KMS-11 (cell line): ENCODE measurements around the gene AK1.
A peak's percentile ranks its signal among the peaks of the same experiment; 100 is the strongest.

Experiments
- H2AFZ ChIP-seq: fragments of 200-600 bp; sonication (generic); 2 replicates; pipeline ENCODE4 v1.6.1; 2016; ENCODE audit warnings: antibody characterized with exemption, mixed run types, low read depth
- H3K27ac ChIP-seq: fragments of 200-600 bp; sonication (generic); 2 replicates; pipeline ENCODE4 v1.6.1; 2016; ENCODE audit warnings: mild to moderate bottlenecking, mixed run types
- H3K27me3 ChIP-seq: fragments of 200-600 bp; sonication (generic); 2 replicates; pipeline ENCODE4 v1.6.1; 2017; ENCODE audit warnings: mild to moderate bottlenecking, low read depth, mixed run types, moderate library complexity; ENCODE audit not compliant: insufficient read depth
- H3K36me3 ChIP-seq: fragments of 200-600 bp; sonication (generic); 2 replicates; pipeline ENCODE4 v1.6.1; 2017; ENCODE audit warnings: mild to moderate bottlenecking, mixed run types; ENCODE audit not compliant: insufficient read depth
- H3K4me1 ChIP-seq: fragments of 200-600 bp; sonication (generic); 2 replicates; pipeline ENCODE4 v1.6.1; 2016; ENCODE audit warnings: mild to moderate bottlenecking, low read depth, mixed run types; ENCODE audit not compliant: poor library complexity, severe bottlenecking
- H3K4me2 ChIP-seq: fragments of 200-600 bp; sonication (generic); 2 replicates; pipeline ENCODE4 v1.7.0; 2016; ENCODE audit warnings: mild to moderate bottlenecking, mixed run types
- H3K4me3 ChIP-seq: fragments of 200-600 bp; sonication (generic); IDR thresholded peaks from 2 replicates; pipeline ENCODE4 v1.6.1; 2017; ENCODE audit warnings: low read depth, low read length, mixed read lengths; ENCODE audit not compliant: insufficient read depth
- H3K79me2 ChIP-seq: fragments of 200-600 bp; sonication (generic); 2 replicates; pipeline ENCODE4 v1.6.1; 2016; ENCODE audit warnings: low read depth, mixed run types; ENCODE audit not compliant: insufficient read depth
- H3K9ac ChIP-seq: fragments of 200-600 bp; sonication (generic); 2 replicates; pipeline ENCODE4 v1.6.1; 2016; ENCODE audit warnings: mild to moderate bottlenecking, mixed run types
- H4K20me1 ChIP-seq: fragments of 200-600 bp; sonication (generic); 2 replicates; pipeline ENCODE4 v1.6.1; 2016; ENCODE audit warnings: mild to moderate bottlenecking, mixed run types; ENCODE audit not compliant: insufficient read depth
- TF ChIP-seq, protein P1 (sequence below): fragments of 200-600 bp; sonication (generic); conservative IDR thresholded peaks from 2 replicates; pipeline ENCODE4 v1.6.1; 2017; ENCODE audit warnings: low read depth, mild to moderate bottlenecking, antibody characterized with exemption, low read length, moderate library complexity, mixed read lengths

Gene AK1

DNA sequence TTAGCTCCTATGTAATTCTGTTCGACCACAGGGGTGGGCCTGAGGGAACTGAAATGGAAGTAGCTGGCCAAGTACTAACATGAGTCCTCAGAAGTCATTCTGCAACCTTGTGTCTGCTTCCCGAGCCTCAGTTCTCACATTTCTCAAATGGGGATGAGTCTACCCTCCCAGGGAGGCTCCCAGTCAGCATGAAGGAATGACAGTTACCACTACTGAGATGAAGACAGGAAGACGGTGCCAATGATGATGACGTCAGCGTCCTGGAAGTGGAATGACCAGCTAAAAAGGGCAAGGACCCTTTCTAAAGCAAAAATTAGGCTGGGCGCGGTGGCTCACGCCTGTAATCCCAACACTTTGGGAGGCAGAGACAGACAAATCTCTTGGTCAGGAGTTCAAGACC lies 46.3 kb upstream of the AK1 start:
- no peak overlapping the region for H3K27ac ChIP-seq
- H2AFZ ChIP-seq = no peak overlapping the region
- no peaks in the 10 kb centered on the region for H3K36me3 ChIP-seq
- H3K4me1 ChIP-seq = peaks cover 52% of the 10 kb centered on the region
- H3K4me3 ChIP-seq = no peak overlapping the region
- no peak overlapping the region for H3K4me2 ChIP-seq
- peaks cover 6% of the 10 kb centered on the region; the same call in 1 of the 2 replicates for H3K79me2 ChIP-seq
- TF ChIP-seq, protein P1, sequence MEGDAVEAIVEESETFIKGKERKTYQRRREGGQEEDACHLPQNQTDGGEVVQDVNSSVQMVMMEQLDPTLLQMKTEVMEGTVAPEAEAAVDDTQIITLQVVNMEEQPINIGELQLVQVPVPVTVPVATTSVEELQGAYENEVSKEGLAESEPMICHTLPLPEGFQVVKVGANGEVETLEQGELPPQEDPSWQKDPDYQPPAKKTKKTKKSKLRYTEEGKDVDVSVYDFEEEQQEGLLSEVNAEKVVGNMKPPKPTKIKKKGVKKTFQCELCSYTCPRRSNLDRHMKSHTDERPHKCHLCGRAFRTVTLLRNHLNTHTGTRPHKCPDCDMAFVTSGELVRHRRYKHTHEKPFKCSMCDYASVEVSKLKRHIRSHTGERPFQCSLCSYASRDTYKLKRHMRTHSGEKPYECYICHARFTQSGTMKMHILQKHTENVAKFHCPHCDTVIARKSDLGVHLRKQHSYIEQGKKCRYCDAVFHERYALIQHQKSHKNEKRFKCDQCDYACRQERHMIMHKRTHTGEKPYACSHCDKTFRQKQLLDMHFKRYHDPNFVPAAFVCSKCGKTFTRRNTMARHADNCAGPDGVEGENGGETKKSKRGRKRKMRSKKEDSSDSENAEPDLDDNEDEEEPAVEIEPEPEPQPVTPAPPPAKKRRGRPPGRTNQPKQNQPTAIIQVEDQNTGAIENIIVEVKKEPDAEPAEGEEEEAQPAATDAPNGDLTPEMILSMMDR = no peak
- H3K27me3 ChIP-seq = no peaks in the 10 kb centered on the region
- no peak overlapping the region for H3K9ac ChIP-seq
- H4K20me1 ChIP-seq = no peaks in the 10 kb centered on the region

DNA sequence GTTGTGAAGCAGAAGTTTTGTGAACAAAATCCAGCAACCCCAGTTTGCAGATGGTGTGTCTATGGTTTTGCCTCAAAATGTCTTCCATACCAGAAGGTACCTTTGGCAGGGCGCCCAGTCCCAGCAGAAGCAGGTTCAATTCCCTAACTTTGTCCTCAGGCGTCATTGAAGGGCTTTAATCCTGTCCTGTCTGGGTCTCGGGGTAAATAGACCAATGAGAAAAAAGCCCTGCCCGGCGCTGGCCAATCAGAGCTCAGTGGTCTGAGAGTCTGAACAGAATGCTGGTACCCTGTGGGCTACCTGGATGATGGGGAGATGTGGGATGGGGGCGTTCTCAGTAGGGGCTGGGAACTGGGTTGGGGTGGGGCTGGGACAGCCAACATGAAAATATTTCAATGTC lies 45.6 kb upstream of the AK1 start:
- no peaks in the 10 kb centered on the region for H4K20me1 ChIP-seq
- peaks cover 52% of the 10 kb centered on the region for H3K4me1 ChIP-seq
- no peak overlapping the region for H3K4me3 ChIP-seq
- no peak overlapping the region for H3K9ac ChIP-seq
- peaks cover 13% of the 10 kb centered on the region; the same call in 1 of the 2 replicates for H3K79me2 ChIP-seq
- H3K36me3 ChIP-seq = no peaks in the 10 kb centered on the region
- TF ChIP-seq, protein P1 = no peak
- H3K4me2 ChIP-seq = no peak overlapping the region
- no peaks in the 10 kb centered on the region for H3K27me3 ChIP-seq
- H3K27ac ChIP-seq = no peak overlapping the region
- H2AFZ ChIP-seq = no peak overlapping the region

- H2AFZ ChIP-seq = no peak overlapping the region
- H3K36me3 ChIP-seq = no peaks in the 10 kb centered on the region
- no peaks in the 10 kb centered on the region for H3K27me3 ChIP-seq
- H4K20me1 ChIP-seq = no peaks in the 10 kb centered on the region
- TF ChIP-seq, protein P1 = peak; percentile 83
- H3K27ac ChIP-seq = no peak overlapping the region
- H3K4me3 ChIP-seq = no peak overlapping the region
- H3K9ac ChIP-seq = no peak overlapping the region
- peaks cover 21% of the 10 kb centered on the region for H3K79me2 ChIP-seq
- peak overlapping the region; percentile 42; the same call in 1 of the 2 replicates for H3K4me2 ChIP-seq
- H3K4me1 ChIP-seq = peaks cover 52% of the 10 kb centered on the region
These were observed 44.2 kb upstream of the AK1 start for GRCh38 chr9:127921557-127922120.

- Histone ChIP-seq H3K4me1 (peaks cover 52% of the 10 kb centered on the region), H3K36me3 (no peaks in the 10 kb centered on the region), H2AFZ (no peak overlapping the region), H3K4me2 (no peak overlapping the region), H3K79me2 (peaks cover 29% of the 10 kb centered on the region), H3K9ac (no peak overlapping the region), H3K27me3 (no peaks in the 10 kb centered on the region), H3K27ac (no peak overlapping the region), H4K20me1 (no peaks in the 10 kb centered on the region), H3K4me3 (no peak overlapping the region)
- TF ChIP-seq, protein P1 = no peak
These were observed 43.3 kb upstream of the AK1 start for GRCh38 chr9:127920794-127921193.
